Progenitor cell of endocrine pancreas (in vitro differentiated cells): ENCODE measurements around the gene PDIA6. TPM values are rescaled to one million over a fixed set of nuclear protein-coding genes. Genes with fewer than 3 reads are reported as not detected.
A peak's percentile ranks its signal among the peaks of the same experiment; 100 is the strongest.

ENCODE experiments used
- DNase-seq: peaks from one replicate; pipeline ENCODE4 v3.0.0; 2021; ENCODE audit warnings: low spot score; ENCODE audit not compliant: unreplicated experiment
- H3K27ac Mint-ChIP-seq: 2 replicates; pipeline ENCODE4 v1.8.0; 2021; ENCODE audit warnings: mild to moderate bottlenecking, moderate library complexity, mixed read lengths
- H3K27me3 Mint-ChIP-seq: 2 replicates; pipeline ENCODE4 v1.8.0; 2021; ENCODE audit warnings: mixed read lengths
- H3K36me3 Mint-ChIP-seq: 2 replicates; pipeline ENCODE4 v1.8.0; 2022; ENCODE audit warnings: mixed read lengths; ENCODE audit not compliant: insufficient read depth
- H3K4me1 Mint-ChIP-seq: 2 replicates; pipeline ENCODE4 v1.8.0; 2021; ENCODE audit warnings: low read depth, mixed read lengths
- H3K4me3 Mint-ChIP-seq: 2 replicates; pipeline ENCODE4 v1.8.0; 2021; ENCODE audit warnings: low read depth, mild to moderate bottlenecking, moderate library complexity, mixed read lengths
- H3K9me3 Mint-ChIP-seq: 2 replicates; pipeline ENCODE4 v1.8.0; 2021; ENCODE audit warnings: low read depth, mixed read lengths
- CTCF ChIP-seq: fragments of 200-600 bp; sonication (generic); IDR thresholded peaks from one replicate; pipeline ENCODE4 v1.5.0; 2021; ENCODE audit warnings: antibody characterized with exemption, mild to moderate bottlenecking; ENCODE audit not compliant: unreplicated experiment
- total RNA-seq: library from RNA; stranded (reverse); gene quantifications from 2 replicates; pipeline ENCODE4 v1.2.1, GENCODE V29; 2021

Gene PDIA6
- total RNA-seq, 1 donor from 2014 or later: 249 TPM

GRCh38 chr2:10832203-10832936, 19.8 kb upstream of the PDIA6 start:
- peak; percentile 84 for DNase-seq
- H3K4me3 Mint-ChIP-seq: no peak overlapping the region
- H3K36me3 Mint-ChIP-seq: no peaks in the 10 kb centered on the region
- H3K27me3 Mint-ChIP-seq: peaks cover 57% of the 10 kb centered on the region
- no peaks in the 10 kb centered on the region for H3K9me3 Mint-ChIP-seq
- peak; percentile 99 for TF ChIP-seq CTCF
- no peaks in the 10 kb centered on the region for H3K4me1 Mint-ChIP-seq
- H3K27ac Mint-ChIP-seq: no peak overlapping the region

- TF ChIP-seq CTCF: no peak
- no peak overlapping the region for H3K4me3 Mint-ChIP-seq
- H3K27ac Mint-ChIP-seq: no peak overlapping the region
- H3K4me1 Mint-ChIP-seq: no peaks in the 10 kb centered on the region
- no peaks in the 10 kb centered on the region for H3K36me3 Mint-ChIP-seq
- peaks cover 52% of the 10 kb centered on the region for H3K27me3 Mint-ChIP-seq
- H3K9me3 Mint-ChIP-seq: no peaks in the 10 kb centered on the region
- no peak for DNase-seq
Measured at GRCh38 chr2:10831400-10831985, 18.9 kb upstream of the PDIA6 start.

GRCh38 chr2:10830641-10831399, 18.2 kb upstream of the PDIA6 start:
- H3K4me3 Mint-ChIP-seq: no peak overlapping the region
- H3K4me1 Mint-ChIP-seq: no peaks in the 10 kb centered on the region
- DNase-seq: no peak
- H3K27ac Mint-ChIP-seq: no peak overlapping the region
- no peaks in the 10 kb centered on the region for H3K9me3 Mint-ChIP-seq
- H3K36me3 Mint-ChIP-seq: no peaks in the 10 kb centered on the region
- peaks cover 54% of the 10 kb centered on the region for H3K27me3 Mint-ChIP-seq
- no peak for TF ChIP-seq CTCF

DNA sequence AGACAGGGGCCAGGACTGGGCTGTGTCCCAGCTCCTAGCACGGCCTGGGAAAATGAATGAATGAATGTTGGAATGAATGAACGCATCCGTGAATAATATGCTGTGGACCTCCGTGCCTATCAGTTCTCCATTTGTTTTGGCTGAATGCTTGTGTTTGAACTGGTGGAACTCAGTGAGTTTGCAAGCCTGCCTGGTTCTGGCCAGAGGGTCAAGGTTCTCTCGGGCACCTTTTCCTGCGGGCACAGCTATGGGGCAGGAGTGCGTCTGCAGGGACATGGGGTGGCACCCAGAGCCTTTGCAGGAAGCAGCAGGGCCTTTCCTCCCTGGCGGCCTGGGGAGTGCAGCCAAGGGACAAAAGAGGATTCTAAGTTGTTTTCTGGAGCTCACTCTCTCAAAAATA, 17.6 kb upstream of the PDIA6 start:
- DNase-seq: no peak
- no peak overlapping the region for H3K27ac Mint-ChIP-seq
- H3K9me3 Mint-ChIP-seq: peaks cover 3% of the 10 kb centered on the region
- no peak overlapping the region for H3K4me3 Mint-ChIP-seq
- no peak for TF ChIP-seq CTCF
- H3K27me3 Mint-ChIP-seq: peaks cover 58% of the 10 kb centered on the region
- H3K36me3 Mint-ChIP-seq: no peaks in the 10 kb centered on the region
- H3K4me1 Mint-ChIP-seq: no peaks in the 10 kb centered on the region

DNA sequence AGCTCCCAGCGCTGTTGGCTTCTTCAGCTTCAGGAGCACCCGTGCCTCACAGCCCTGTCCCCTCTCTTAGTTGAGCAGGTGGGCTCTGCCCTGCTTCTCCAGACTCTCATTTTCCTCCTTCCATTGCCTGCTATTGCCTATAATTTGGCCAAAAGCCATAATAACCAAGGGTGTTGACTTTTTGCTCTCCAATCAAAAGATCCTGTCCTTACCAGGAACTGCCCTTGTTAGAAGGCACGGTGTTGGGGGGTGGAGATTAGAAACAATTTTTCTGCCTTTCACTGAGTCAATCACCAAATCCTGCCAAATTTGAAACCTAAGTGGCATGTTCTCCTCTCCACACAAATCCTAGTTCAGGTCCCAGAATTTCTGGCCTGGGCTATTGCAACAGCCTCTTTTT, 16.7 kb upstream of the PDIA6 start:
- no peak overlapping the region for H3K27ac Mint-ChIP-seq
- no peak for DNase-seq
- H3K27me3 Mint-ChIP-seq: peaks cover 65% of the 10 kb centered on the region
- no peaks in the 10 kb centered on the region for H3K36me3 Mint-ChIP-seq
- TF ChIP-seq CTCF: no peak
- H3K4me1 Mint-ChIP-seq: no peaks in the 10 kb centered on the region
- no peak overlapping the region for H3K4me3 Mint-ChIP-seq
- peaks cover 3% of the 10 kb centered on the region for H3K9me3 Mint-ChIP-seq
